ENCODE data around the gene GDPGP1.
"Not testable (repeated sequence)": the region's sequence is repeated elsewhere in the genome, so short reads cannot be mapped to it uniquely, and the experiment has no call there.

The GDPGP1 gene

GRCh38 chr15:90234096-90234988 is at the start of gene GDPGP1:
Gene GDPGP1 (plus strand): TSS chr15:90234209. CDS start chr15:90240909, 6,700 bp downstream.
- DNase-seq (ENCODE audit: low read depth), result peak; percentile 97

GRCh38 chr15:90184786-90185704 is 49.0 kb upstream of the GDPGP1 start:
- peak; percentile 31 for DNase-seq (ENCODE audit: low read depth)

- DNase-seq (ENCODE audit: low read depth), result no peak
Measured at GRCh38 chr15:90187257-90187868, 46.6 kb upstream of the GDPGP1 start.

- DNase-seq (ENCODE audit: low read depth), result not testable (repeated sequence)
Measured at GRCh38 chr15:90188065-90188464, 45.9 kb upstream of the GDPGP1 start.

- no peak for DNase-seq (ENCODE audit: low read depth)
Measured at GRCh38 chr15:90188914-90189748, 44.9 kb upstream of the GDPGP1 start.

GRCh38 chr15:90189781-90190467 is 44.1 kb upstream of the GDPGP1 start:
- DNase-seq (ENCODE audit: low read depth), result no peak

GRCh38 chr15:90190606-90191343 is 43.2 kb upstream of the GDPGP1 start:
- no peak for DNase-seq (ENCODE audit: low read depth)

GRCh38 chr15:90191344-90191687 is 42.7 kb upstream of the GDPGP1 start:
- DNase-seq (ENCODE audit: low read depth), result no peak

GRCh38 chr15:90191794-90192509 is 42.1 kb upstream of the GDPGP1 start:
- no peak for DNase-seq (ENCODE audit: low read depth)

GRCh38 chr15:90192961-90193786 is 40.8 kb upstream of the GDPGP1 start:
- DNase-seq (ENCODE audit: low read depth), result no peak

- no peak for DNase-seq (ENCODE audit: low read depth)
Measured at GRCh38 chr15:90194655-90195054, 39.4 kb upstream of the GDPGP1 start.

- DNase-seq (ENCODE audit: low read depth), result no peak
Measured at GRCh38 chr15:90200534-90201129, 33.4 kb upstream of the GDPGP1 start.

- peak; percentile 60 for DNase-seq (ENCODE audit: low read depth)
Measured at GRCh38 chr15:90201130-90201943, 32.7 kb upstream of the GDPGP1 start, which contains the start of gene SEMA4B. Gene SEMA4B (plus strand): TSS chr15:90201330. CDS start chr15:90201579, 249 bp downstream.

- no peak for DNase-seq (ENCODE audit: low read depth)
Measured at GRCh38 chr15:90201944-90202375, 32.0 kb upstream of the GDPGP1 start.

GRCh38 chr15:90202929-90203328 is 31.1 kb upstream of the GDPGP1 start:
- no peak for DNase-seq (ENCODE audit: low read depth)

GRCh38 chr15:90203473-90203872 is 30.5 kb upstream of the GDPGP1 start:
- DNase-seq (ENCODE audit: low read depth), result no peak

- no peak for DNase-seq (ENCODE audit: low read depth)
Measured at GRCh38 chr15:90203922-90204321, 30.1 kb upstream of the GDPGP1 start.
